ENCODE results near the gene DACH2.
"Not testable (repeated sequence)": the region's sequence is repeated elsewhere in the genome, so short reads cannot be mapped to it uniquely, and the experiment has no call there.

Gene DACH2

GRCh38 chrX:86178906-86179305, 30.7 kb downstream of the DACH2 start:
- DNase-seq (ENCODE audit: extremely low spot score), result no peak
- CTCF ChIA-PET, result no interaction called here
- POLR2A ChIA-PET, result no interaction called here
- TF ChIP-seq CTBP1 (IDR thresholded peaks at IDR 0.05; ENCODE audit: borderline replicate concordance) (no peak), SUZ12 (IDR thresholded peaks at IDR 0.05) (no peak), ZNF384 (IDR thresholded peaks at IDR 0.05) (no peak), NFRKB (IDR thresholded peaks at IDR 0.05) (no peak), HDGF (IDR thresholded peaks at IDR 0.05; ENCODE audit: borderline replicate concordance) (no peak), SP1 (IDR thresholded peaks at IDR 0.05) (no peak), ARNT (IDR thresholded peaks at IDR 0.05) (no peak), FOXM1 (IDR thresholded peaks at IDR 0.05; ENCODE audit: borderline replicate concordance) (no peak), L3MBTL2 (conservative IDR thresholded peaks at IDR 0.05) (no peak), LEF1 (IDR thresholded peaks at IDR 0.05; ENCODE audit: borderline replicate concordance) (no peak), TARDBP (IDR thresholded peaks at IDR 0.05) (no peak), ELF4 (IDR thresholded peaks at IDR 0.05) (no peak), FOXK2 (IDR thresholded peaks at IDR 0.05) (no peak), FOXA1 (IDR thresholded peaks at IDR 0.05) (no peak), BHLHE40 (IDR thresholded peaks at IDR 0.05; ENCODE audit: borderline replicate concordance) (no peak)
- TF ChIP-seq, protein P1, sequence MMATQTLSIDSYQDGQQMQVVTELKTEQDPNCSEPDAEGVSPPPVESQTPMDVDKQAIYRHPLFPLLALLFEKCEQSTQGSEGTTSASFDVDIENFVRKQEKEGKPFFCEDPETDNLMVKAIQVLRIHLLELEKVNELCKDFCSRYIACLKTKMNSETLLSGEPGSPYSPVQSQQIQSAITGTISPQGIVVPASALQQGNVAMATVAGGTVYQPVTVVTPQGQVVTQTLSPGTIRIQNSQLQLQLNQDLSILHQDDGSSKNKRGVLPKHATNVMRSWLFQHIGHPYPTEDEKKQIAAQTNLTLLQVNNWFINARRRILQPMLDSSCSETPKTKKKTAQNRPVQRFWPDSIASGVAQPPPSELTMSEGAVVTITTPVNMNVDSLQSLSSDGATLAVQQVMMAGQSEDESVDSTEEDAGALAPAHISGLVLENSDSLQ (IDR thresholded peaks at IDR 0.05), result no peak

- POLR2A ChIA-PET; DNase-seq (ENCODE audit: extremely low spot score); CTCF ChIA-PET: not testable (repeated sequence)
Measured at GRCh38 chrX:86181325-86181724, 33.1 kb downstream of the DACH2 start.

GRCh38 chrX:86192827-86193226, 44.6 kb downstream of the DACH2 start:
- no peak for DNase-seq (ENCODE audit: extremely low spot score)

GRCh38 chrX:86194758-86195157, 46.5 kb downstream of the DACH2 start:
- no peak for DNase-seq (ENCODE audit: extremely low spot score)
- TF ChIP-seq NFRKB (IDR thresholded peaks at IDR 0.05), result no peak
- no peak for TF ChIP-seq SUZ12 (IDR thresholded peaks at IDR 0.05)
- TF ChIP-seq FOXM1 (IDR thresholded peaks at IDR 0.05; ENCODE audit: borderline replicate concordance), result no peak
- no peak for TF ChIP-seq TARDBP (IDR thresholded peaks at IDR 0.05)
- no peak for TF ChIP-seq ELF4 (IDR thresholded peaks at IDR 0.05)
- no peak for TF ChIP-seq CTBP1 (IDR thresholded peaks at IDR 0.05; ENCODE audit: borderline replicate concordance)
- POLR2A ChIA-PET, result no interaction called here
- CTCF ChIA-PET, result no interaction called here

More at GRCh38 chrX:86192827-86193226, 44.6 kb downstream of the DACH2 start:
- TF ChIP-seq BHLHE40 (IDR thresholded peaks at IDR 0.05; ENCODE audit: borderline replicate concordance), result no peak
- no peak for TF ChIP-seq ZNF384 (IDR thresholded peaks at IDR 0.05)
- no peak for TF ChIP-seq FOXA1 (IDR thresholded peaks at IDR 0.05)
- TF ChIP-seq TARDBP (IDR thresholded peaks at IDR 0.05), result no peak
- no peak for TF ChIP-seq NFRKB (IDR thresholded peaks at IDR 0.05)
- no peak for TF ChIP-seq ARNT (IDR thresholded peaks at IDR 0.05)
- TF ChIP-seq L3MBTL2 (conservative IDR thresholded peaks at IDR 0.05), result no peak
- no peak for TF ChIP-seq LEF1 (IDR thresholded peaks at IDR 0.05; ENCODE audit: borderline replicate concordance)
- TF ChIP-seq SUZ12 (IDR thresholded peaks at IDR 0.05), result no peak
- TF ChIP-seq CTBP1 (IDR thresholded peaks at IDR 0.05; ENCODE audit: borderline replicate concordance), result no peak
- TF ChIP-seq ELF4 (IDR thresholded peaks at IDR 0.05), result no peak
- no peak for TF ChIP-seq FOXK2 (IDR thresholded peaks at IDR 0.05)
- no peak for TF ChIP-seq HDGF (IDR thresholded peaks at IDR 0.05; ENCODE audit: borderline replicate concordance)
- no peak for TF ChIP-seq FOXM1 (IDR thresholded peaks at IDR 0.05; ENCODE audit: borderline replicate concordance)
- TF ChIP-seq, protein P1 (IDR thresholded peaks at IDR 0.05), result no peak
- TF ChIP-seq SP1 (IDR thresholded peaks at IDR 0.05), result no peak
- ChIA-PET CTCF (no interaction called here), POLR2A (no interaction called here)

- DNase-seq (ENCODE audit: extremely low spot score), result no peak
- TF ChIP-seq LEF1 (IDR thresholded peaks at IDR 0.05; ENCODE audit: borderline replicate concordance) (no peak), HDGF (IDR thresholded peaks at IDR 0.05; ENCODE audit: borderline replicate concordance) (no peak), ARNT (IDR thresholded peaks at IDR 0.05) (no peak), FOXA1 (IDR thresholded peaks at IDR 0.05) (no peak), BHLHE40 (IDR thresholded peaks at IDR 0.05; ENCODE audit: borderline replicate concordance) (no peak), SUZ12 (IDR thresholded peaks at IDR 0.05) (no peak), CTBP1 (IDR thresholded peaks at IDR 0.05; ENCODE audit: borderline replicate concordance) (no peak), NFRKB (IDR thresholded peaks at IDR 0.05) (no peak), ZNF384 (IDR thresholded peaks at IDR 0.05) (no peak), FOXM1 (IDR thresholded peaks at IDR 0.05; ENCODE audit: borderline replicate concordance) (no peak), ELF4 (IDR thresholded peaks at IDR 0.05) (no peak), L3MBTL2 (conservative IDR thresholded peaks at IDR 0.05) (no peak)
- TF ChIP-seq, protein P1 (IDR thresholded peaks at IDR 0.05), result no peak
- POLR2A ChIA-PET, result no interaction called here
- CTCF ChIA-PET, result no interaction called here
Measured at GRCh38 chrX:86195343-86195742, 47.1 kb downstream of the DACH2 start.

DNA sequence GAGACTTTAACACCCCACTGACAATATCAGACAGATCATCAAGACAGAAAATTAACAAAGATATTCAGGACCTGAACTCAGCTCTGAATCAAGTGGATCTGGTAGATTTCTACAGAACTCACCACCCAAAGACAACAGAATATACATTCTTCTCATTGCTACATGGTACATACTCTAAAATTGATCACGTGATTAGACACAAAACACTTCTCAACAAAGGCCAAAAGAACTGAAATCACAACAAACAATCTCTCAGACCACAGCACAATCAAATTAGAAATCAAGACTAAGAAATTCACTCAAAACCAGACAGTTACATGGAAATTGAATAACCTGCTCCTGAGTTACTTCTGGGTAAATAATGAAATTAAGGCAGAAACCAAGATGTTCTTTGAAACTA, 49.6 kb downstream of the DACH2 start:
- DNase-seq (ENCODE audit: extremely low spot score), result no peak
- ChIA-PET POLR2A (no interaction called here), CTCF (no interaction called here)
- TF ChIP-seq ZNF384 (IDR thresholded peaks at IDR 0.05), result no peak
- TF ChIP-seq SP1 (IDR thresholded peaks at IDR 0.05), result no peak
- TF ChIP-seq, protein P1 (IDR thresholded peaks at IDR 0.05), result no peak
- no peak for TF ChIP-seq ELF4 (IDR thresholded peaks at IDR 0.05)

Measured in HEK293T (cell line).